Breast epithelium (tissue), 3 donors: ENCODE data around the gene SLC5A10.

Experiments
- CTCF ChIP-seq, 3 donors: fragments of 450-650 bp; IDR thresholded peaks; one replicate each; pipeline ENCODE4 v1.5.1; 2016 to 2017; ENCODE audit warnings: antibody characterized with exemption in 3 of 3, mild to moderate bottlenecking in 3 of 3, moderate library complexity in 3 of 3
- POLR2A ChIP-seq: fragments of 450-650 bp; IDR thresholded peaks from one replicate; pipeline ENCODE4 v1.6.1; 2016; ENCODE audit warnings: antibody characterized with exemption, mild to moderate bottlenecking, moderate library complexity

- TF ChIP-seq CTCF (IDR thresholded peaks at IDR 0.05) (no peak), POLR2A (no peak)
These were observed 64.9 kb downstream of the SLC5A10 start for GRCh38 chr17:19016881-19017280.
